Osteoblast (primary cell): ENCODE data around the gene KCNN3. TPM values are rescaled to one million over a fixed set of nuclear protein-coding genes. Genes with fewer than 3 reads are reported as not detected.

Experiments used
- DNase-seq: peaks from one replicate; pipeline ENCODE4 v3.0.0; 2011; ENCODE audit warnings: low spot score, mixed read lengths; ENCODE audit not compliant: insufficient read length; ENCODE audit errors: missing footprints
- H2AFZ ChIP-seq: 2 replicates; pipeline ENCODE4 v1.6.0; 2011; ENCODE audit warnings: mild to moderate bottlenecking, low read length
- H3K27ac ChIP-seq: 2 replicates; pipeline ENCODE4 v1.5.1; 2011; ENCODE audit warnings: mild to moderate bottlenecking, low read depth, low read length, moderate library complexity
- H3K27me3 ChIP-seq: 2 replicates; pipeline ENCODE4 v1.6.0; 2012; ENCODE audit warnings: mild to moderate bottlenecking, control low read depth, inconsistent platforms, low read length, moderate library complexity; ENCODE audit not compliant: insufficient read depth
- H3K36me3 ChIP-seq: 2 replicates; pipeline ENCODE4 v1.5.1; 2011; ENCODE audit warnings: mild to moderate bottlenecking, low read length, control low read depth, moderate library complexity; ENCODE audit not compliant: insufficient read depth
- H3K4me1 ChIP-seq: 2 replicates; pipeline ENCODE4 v1.5.1; 2011; ENCODE audit warnings: mild to moderate bottlenecking, low read length, control low read depth, moderate library complexity; ENCODE audit not compliant: insufficient read depth
- H3K4me2 ChIP-seq: 2 replicates; pipeline ENCODE4 v1.6.0; 2011; ENCODE audit warnings: mild to moderate bottlenecking, low read length; ENCODE audit not compliant: insufficient read depth
- H3K4me3 ChIP-seq: fragments of 200-600 bp; sonication (generic); 3 replicates; pipeline ENCODE4 v1.5.1; 2012; ENCODE audit warnings: mild to moderate bottlenecking, low read length, inconsistent platforms; ENCODE audit not compliant: insufficient read depth
- H3K79me2 ChIP-seq: 2 replicates; pipeline ENCODE4 v1.6.0; 2012; ENCODE audit warnings: mild to moderate bottlenecking, low read length, control low read depth, inconsistent platforms; ENCODE audit not compliant: insufficient read depth
- H3K9me3 ChIP-seq: 2 replicates; pipeline ENCODE4 v1.5.1; 2011; ENCODE audit warnings: low read depth, low read length, control low read depth
- H4K20me1 ChIP-seq: 2 replicates; pipeline ENCODE4 v1.6.0; 2012; ENCODE audit warnings: mild to moderate bottlenecking, low read length, control low read depth; ENCODE audit not compliant: insufficient read depth
- CTCF ChIP-seq: IDR thresholded peaks from 2 replicates; pipeline ENCODE4 v1.5.1; 2011; ENCODE audit warnings: mild to moderate bottlenecking, low read depth, low read length, moderate library complexity; ENCODE audit errors: extremely low read depth
- total RNA-seq: library from RNA; depleted of rRNA; stranded (reverse); fragments of >200 nt; gene quantifications from 2 replicates; pipeline ENCODE4 v1.2.3, GENCODE V29; 2012

Gene KCNN3
- total RNA-seq, 1 donor, result under 0.01 TPM

- DNase-seq, result no peak
- Histone ChIP-seq H3K4me1 (peaks cover 10% of the 10 kb centered on the region), H3K9me3 (no peaks in the 10 kb centered on the region), H3K36me3 (no peaks in the 10 kb centered on the region), H3K4me2 (no peak overlapping the region), H3K4me3 (no peak overlapping the region), H3K27me3 (peaks cover 63% of the 10 kb centered on the region), H4K20me1 (no peaks in the 10 kb centered on the region), H3K79me2 (no peaks in the 10 kb centered on the region), H2AFZ (no peak overlapping the region), H3K27ac (no peak overlapping the region)
- no peak for TF ChIP-seq CTCF
Measured at GRCh38 chr1:154747740-154748404, 122.2 kb downstream of the KCNN3 start.

GRCh38 chr1:154747380-154747739 is 122.7 kb downstream of the KCNN3 start:
- Histone ChIP-seq H3K4me2 (no peak overlapping the region), H3K9me3 (no peaks in the 10 kb centered on the region), H3K79me2 (no peaks in the 10 kb centered on the region), H3K4me3 (no peak overlapping the region), H3K27ac (no peak overlapping the region), H3K36me3 (no peaks in the 10 kb centered on the region), H3K4me1 (peaks cover 10% of the 10 kb centered on the region), H3K27me3 (peaks cover 65% of the 10 kb centered on the region), H2AFZ (no peak overlapping the region), H4K20me1 (no peaks in the 10 kb centered on the region)
- DNase-seq, result no peak
- no peak for TF ChIP-seq CTCF

GRCh38 chr1:154746622-154747299 is 123.3 kb downstream of the KCNN3 start:
- Histone ChIP-seq H3K4me1 (peaks cover 13% of the 10 kb centered on the region), H3K9me3 (no peaks in the 10 kb centered on the region), H2AFZ (no peak overlapping the region), H3K27me3 (peaks cover 71% of the 10 kb centered on the region), H3K36me3 (no peaks in the 10 kb centered on the region), H4K20me1 (no peaks in the 10 kb centered on the region), H3K4me2 (no peak overlapping the region), H3K79me2 (no peaks in the 10 kb centered on the region), H3K4me3 (no peak overlapping the region), H3K27ac (no peak overlapping the region)
- no peak for TF ChIP-seq CTCF
- no peak for DNase-seq

- H3K4me2 ChIP-seq, result no peak overlapping the region
- H3K27me3 ChIP-seq, result peaks cover 65% of the 10 kb centered on the region
- peaks cover 17% of the 10 kb centered on the region for H3K4me1 ChIP-seq
Measured at GRCh38 chr1:154745750-154746425, 124.2 kb downstream of the KCNN3 start.

More at GRCh38 chr1:154745750-154746425, 124.2 kb downstream of the KCNN3 start:
- H4K20me1 ChIP-seq, result no peaks in the 10 kb centered on the region
- TF ChIP-seq CTCF, result no peak
- H3K27ac ChIP-seq, result no peak overlapping the region
- H3K36me3 ChIP-seq, result no peaks in the 10 kb centered on the region
- no peaks in the 10 kb centered on the region for H3K79me2 ChIP-seq
- H3K9me3 ChIP-seq, result no peaks in the 10 kb centered on the region
- DNase-seq, result no peak
- no peak overlapping the region for H3K4me3 ChIP-seq
- no peak overlapping the region for H2AFZ ChIP-seq
